Measurements from ENCODE around the gene SRCIN1.

- TF ChIP-seq POLR2A (IDR thresholded peaks at IDR 0.05) = no peak
- TF ChIP-seq, protein P1, sequence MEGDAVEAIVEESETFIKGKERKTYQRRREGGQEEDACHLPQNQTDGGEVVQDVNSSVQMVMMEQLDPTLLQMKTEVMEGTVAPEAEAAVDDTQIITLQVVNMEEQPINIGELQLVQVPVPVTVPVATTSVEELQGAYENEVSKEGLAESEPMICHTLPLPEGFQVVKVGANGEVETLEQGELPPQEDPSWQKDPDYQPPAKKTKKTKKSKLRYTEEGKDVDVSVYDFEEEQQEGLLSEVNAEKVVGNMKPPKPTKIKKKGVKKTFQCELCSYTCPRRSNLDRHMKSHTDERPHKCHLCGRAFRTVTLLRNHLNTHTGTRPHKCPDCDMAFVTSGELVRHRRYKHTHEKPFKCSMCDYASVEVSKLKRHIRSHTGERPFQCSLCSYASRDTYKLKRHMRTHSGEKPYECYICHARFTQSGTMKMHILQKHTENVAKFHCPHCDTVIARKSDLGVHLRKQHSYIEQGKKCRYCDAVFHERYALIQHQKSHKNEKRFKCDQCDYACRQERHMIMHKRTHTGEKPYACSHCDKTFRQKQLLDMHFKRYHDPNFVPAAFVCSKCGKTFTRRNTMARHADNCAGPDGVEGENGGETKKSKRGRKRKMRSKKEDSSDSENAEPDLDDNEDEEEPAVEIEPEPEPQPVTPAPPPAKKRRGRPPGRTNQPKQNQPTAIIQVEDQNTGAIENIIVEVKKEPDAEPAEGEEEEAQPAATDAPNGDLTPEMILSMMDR (IDR thresholded peaks at IDR 0.05) = no peak
- no peak for TF ChIP-seq EP300 (IDR thresholded peaks at IDR 0.05)
- TF ChIP-seq POLR2AphosphoS5 (IDR thresholded peaks at IDR 0.05) = no peak
Observed at GRCh38 chr17:38559051-38559879, 46.5 kb downstream of the SRCIN1 start.
